HAP-1 (cell line): Measurements from ENCODE around the gene DCLK3.

Experiments
- DNase-seq, 2 experiments: peaks; one replicate each; pipeline ENCODE4 v3.0.0-alpha.2; 2016 to 2020; ENCODE audit warnings: low spot score in 2 of 2
- H3K27me3 ChIP-seq: fragments of 250-450 bp; sonication (Bioruptor Pico); 2 replicates; pipeline ENCODE4 v1.5.1; 2020; ENCODE audit warnings: low read depth, mild to moderate bottlenecking, moderate library complexity
- H3K36me3 ChIP-seq: fragments of 250-450 bp; sonication (Bioruptor Pico); replicated peaks from 2 replicates; pipeline ENCODE4 v1.5.1; 2020; ENCODE audit warnings: mild to moderate bottlenecking
- H3K4me1 ChIP-seq: fragments of 250-450 bp; sonication (Bioruptor Pico); 2 replicates; pipeline ENCODE4 v1.5.1; 2020; ENCODE audit warnings: mild to moderate bottlenecking
- H3K4me3 ChIP-seq: fragments of 250-450 bp; sonication (Bioruptor Pico); 2 replicates; pipeline ENCODE4 v1.5.1; 2020; ENCODE audit warnings: mild to moderate bottlenecking, moderate library complexity
- H3K9me3 ChIP-seq: fragments of 250-450 bp; sonication (Bioruptor Pico); 2 replicates; pipeline ENCODE4 v1.5.1; 2020; ENCODE audit warnings: mild to moderate bottlenecking, moderate library complexity
- in situ Hi-C: fragments of 300-500 bp; cut with MboI; formaldehyde crosslinking; loops from 3 replicates; pipeline ENCODE4 v1.14.3; 2020; ENCODE audit warnings: low sequenced_read_pairs, inconsistent platforms, mixed read lengths

Gene DCLK3

GRCh38 chr3:36663666-36664291, 100.6 kb downstream of the DCLK3 start:
- Histone ChIP-seq H3K36me3 (no peaks in the 10 kb centered on the region), H3K4me1 (no peaks in the 10 kb centered on the region), H3K4me3 (no peak overlapping the region), H3K27me3 (0 out of 2 replicates have a peak, but pooled peaks cover 2% of the 10 kb centered on the region), H3K9me3 (no peaks in the 10 kb centered on the region)
- in situ Hi-C loops, result no loop called here
- no peak for DNase-seq

DNA sequence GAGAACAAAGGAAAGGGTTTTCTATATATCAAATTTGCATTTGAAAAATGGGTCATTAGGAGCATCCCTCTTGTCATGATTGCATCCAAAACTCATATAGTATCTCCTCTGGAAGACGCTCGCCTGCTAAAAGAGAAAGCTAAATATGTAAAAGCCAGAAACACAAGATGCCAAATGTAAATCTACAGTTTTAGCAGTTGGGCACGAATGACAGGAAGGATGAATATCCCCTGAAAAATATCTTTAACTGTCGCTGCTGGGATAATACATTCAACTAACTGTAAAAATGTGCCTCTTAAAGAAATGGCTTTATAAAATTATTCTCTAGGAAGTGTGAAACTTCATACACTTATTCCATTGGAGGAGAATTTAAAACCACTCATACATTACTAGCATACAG, 101.7 kb downstream of the DCLK3 start:
- no peak for DNase-seq
- H3K36me3 ChIP-seq, result no peaks in the 10 kb centered on the region
- H3K4me3 ChIP-seq, result no peak overlapping the region
- H3K4me1 ChIP-seq, result no peaks in the 10 kb centered on the region
- no peaks in the 10 kb centered on the region for H3K9me3 ChIP-seq
- 0 out of 2 replicates have a peak, but pooled peaks cover 2% of the 10 kb centered on the region for H3K27me3 ChIP-seq
- in situ Hi-C loops, result no loop called here
